GM18858 (cell line): Measurements from ENCODE around the gene ARSI.

ENCODE experiments used
- ATAC-seq: cut with Tn5 transposase; IDR thresholded peaks from one replicate; pipeline ENCODE4 v1.9.1; 2021; ENCODE audit not compliant: unreplicated experiment

The ARSI gene

DNA sequence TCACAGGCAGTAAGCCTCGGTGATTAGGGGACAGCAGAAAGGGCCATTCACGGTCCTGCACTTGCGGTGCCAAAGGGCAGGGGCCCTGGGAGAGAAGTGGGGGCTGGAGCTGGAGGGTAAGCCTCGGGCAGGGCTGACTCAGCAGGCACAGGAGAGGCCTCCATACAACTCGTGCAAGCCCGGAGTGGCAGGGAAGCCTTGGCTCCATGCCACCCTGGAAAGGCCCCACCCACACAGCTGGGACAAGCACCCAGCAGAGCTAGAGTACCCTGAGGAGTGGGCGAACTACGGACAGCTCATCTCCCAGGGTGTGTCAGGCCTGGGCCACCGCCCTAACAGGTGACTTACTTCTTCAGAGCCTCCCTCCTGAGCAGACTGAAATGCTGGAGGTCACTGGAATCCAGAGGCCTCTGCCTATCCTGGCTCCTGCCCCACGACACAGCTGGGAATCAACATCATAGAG, 7.5 kb downstream of the ARSI start:
- ATAC-seq = no peak

DNA sequence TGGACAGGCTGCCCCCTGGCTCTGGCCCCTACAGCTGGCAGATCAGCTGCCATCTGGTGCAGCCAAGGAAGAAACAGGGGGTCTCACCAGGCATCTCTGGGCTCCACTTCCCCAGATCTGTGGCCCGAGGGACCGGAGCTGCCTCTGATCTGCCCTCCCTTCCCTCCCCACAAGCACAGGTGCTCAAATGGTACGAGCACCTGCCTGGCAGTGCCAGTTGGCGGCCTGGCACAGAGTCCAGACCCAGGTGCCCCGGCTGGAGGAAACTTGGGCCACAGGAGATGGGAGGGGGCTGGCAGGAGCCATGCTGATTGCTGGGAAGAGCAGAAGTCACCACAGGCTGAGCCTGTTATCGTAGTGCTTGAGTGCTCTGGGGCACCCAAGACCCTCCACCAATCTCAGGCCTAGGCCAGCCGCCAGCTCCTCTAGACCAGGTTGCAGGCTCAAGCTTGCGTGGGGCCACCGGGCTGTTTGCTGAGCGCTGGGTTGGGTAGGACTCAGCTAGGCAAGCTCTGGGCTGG, 8.1 kb downstream of the ARSI start:
- no peak for ATAC-seq

DNA sequence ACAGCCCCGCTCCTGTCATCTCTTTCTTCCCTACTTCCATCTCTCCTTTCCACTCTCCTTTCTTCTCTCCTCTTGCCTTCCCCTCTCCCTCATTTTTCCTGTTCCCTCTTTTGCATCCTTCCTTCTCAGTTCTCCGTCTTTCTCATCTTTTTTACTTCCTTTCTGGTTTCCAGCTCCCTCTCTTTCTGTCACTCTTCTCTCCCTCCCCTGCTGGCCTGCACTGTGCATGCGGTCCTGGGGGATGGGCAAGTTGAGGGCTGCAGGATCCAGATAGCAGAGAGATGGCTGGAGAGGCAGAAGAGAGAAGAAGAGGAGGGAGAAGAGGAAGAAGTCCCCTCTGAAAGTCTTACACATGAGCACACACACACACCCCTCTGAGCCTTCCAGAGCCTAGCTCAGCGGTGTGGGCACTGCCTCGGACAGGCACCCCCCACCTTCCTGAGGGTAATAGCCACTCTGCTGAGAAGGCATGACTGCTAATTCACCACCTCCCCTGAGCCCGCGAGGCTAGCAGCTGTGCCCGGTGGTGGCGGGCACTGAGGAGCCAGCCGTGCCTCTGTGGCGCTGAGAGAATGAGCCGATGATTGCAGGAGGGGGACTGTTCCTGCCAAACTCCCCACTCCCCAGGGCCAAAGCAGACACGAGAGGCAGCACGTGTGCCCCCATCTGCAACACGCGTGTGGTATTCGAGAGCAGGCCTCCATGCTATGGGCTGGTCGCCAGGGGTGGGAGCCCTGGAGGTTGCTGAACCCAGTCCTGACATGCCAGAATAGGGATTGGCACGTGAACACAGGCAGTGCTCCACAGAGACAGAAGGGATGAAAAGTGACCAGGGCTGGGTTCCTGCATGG, 9.4 kb downstream of the ARSI start:
- ATAC-seq = no peak

DNA sequence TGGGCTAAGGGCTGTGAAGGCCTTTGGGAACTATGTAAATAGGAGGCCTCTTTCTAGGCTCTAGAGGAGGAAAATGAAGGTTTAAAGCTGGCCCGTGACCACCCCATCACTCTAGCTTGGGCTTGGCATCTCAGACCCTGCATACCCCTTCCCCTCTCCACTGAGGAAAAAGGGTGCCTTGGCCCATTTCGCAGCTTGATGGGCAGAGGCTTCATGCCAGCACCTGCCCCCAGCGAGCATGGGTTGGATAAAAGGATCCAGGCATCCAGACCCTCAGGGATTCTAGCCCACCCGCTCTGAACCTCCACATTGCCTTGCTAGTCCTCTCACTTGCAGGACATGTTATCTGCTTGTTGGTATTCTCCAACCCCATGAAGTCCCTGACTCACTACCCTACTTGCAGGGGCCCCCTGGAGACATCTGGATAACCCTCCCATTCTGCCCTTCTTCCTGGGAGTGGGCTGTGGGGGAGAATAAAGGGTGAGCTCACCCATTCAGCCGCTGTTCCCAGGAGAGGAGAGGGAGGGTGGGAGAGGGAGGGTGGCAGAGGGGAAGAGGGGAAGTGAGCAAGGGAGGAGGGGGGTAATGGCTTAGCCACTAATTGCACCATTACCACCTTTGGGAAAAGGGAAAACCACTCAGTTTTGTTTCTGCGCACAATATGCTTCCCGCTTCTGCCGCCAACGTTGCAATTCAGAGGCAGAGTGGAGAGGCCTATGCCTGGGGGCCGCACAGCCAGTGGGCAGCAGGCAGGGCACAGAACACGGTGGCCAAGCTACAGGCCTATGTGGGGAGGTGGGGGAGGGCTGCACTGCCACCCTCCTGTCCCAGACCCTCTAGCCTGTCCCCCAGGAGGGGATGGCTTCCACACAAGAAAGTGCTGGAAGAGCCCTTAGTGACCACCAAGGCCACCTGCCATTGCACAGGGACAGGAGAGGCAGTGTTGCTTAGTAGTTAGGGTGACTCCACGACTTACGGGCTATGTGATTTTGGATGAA, 11.0 kb downstream of the ARSI start:
- ATAC-seq = no peak

DNA sequence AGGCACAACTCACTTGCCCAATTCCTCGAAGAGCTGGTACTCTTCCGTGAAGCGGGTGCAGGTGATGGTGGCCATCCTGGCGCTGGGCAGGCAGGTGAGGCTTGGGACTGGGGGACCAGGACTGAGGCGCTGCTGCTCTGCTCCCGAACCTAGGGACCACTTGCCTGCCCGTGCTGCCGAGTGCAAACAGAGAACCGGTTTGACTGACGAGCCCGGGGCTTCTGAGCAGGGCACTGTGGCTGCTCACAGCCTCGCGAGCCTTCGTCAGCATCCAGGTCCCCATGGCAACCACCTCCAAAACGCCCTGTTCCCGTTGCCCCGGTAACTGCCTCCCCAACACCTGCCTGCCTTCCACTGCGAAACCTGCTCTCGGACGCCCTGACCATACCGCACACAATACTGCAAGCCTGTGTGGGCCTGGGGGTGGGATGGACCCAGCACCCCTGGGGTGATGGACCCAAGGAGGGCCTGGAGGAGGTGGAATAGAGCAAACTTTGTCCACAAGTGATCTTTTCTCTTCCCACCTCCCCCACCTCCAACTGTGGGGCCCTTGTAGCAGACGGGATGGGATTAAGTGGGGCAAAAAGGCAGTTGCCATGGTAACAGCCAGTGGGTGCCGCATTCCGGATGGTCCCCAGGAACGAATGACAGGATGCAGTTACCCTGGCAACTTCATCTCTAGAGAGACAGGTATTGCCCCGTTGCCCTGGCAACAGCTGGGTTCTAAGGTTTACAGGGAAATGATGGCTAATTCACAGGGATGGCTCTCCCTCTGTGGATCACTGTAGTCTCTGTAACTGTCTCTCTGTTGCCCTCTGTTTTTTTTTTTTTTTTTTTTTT, 12.9 kb downstream of the ARSI start, which contains the start of gene CAMK2A:
Gene CAMK2A, minus strand, starts transcription at position 223 of the 840 bp plus-strand sequence. Its CDS starts 148 bp downstream, at position 75.
- no peak for ATAC-seq

DNA sequence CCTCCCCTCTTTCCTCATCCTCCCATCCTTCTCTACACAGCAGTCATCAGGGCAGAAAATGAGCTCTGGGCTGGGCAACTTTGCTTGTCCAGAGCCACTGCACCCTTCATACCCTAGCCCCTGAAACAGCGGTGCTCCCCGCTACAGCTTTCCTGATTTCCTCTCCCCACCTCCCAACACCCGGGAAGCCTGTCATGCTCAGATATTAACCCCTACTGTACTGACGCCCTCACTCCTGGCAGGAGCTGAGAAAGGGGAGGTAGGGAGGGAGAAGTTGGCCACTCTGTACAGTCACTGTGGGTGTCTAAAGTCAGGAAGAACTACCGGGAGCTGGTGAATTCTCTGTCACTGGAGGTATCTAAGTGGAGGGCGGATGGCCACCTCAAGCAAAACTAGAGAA, 13.9 kb downstream of the ARSI start:
- ATAC-seq = no peak

DNA sequence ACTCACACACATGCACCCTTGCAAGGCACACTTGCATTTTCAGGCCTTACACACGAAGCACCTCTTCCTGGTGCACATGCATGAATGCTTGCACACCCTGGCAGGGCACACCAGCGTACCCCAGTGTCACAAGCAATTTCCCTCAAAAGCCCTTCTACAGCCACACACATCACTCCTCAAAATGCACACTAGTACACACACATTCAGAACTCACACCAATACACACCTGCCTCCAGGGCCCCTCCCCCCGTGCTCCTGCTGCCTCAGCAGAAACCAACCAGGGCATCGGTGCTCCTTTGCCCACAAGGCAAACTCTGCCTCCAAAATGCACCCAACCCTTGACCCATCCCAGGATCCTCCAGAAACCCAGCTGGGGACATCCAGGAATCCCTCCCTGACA, 14.3 kb downstream of the ARSI start:
- no peak for ATAC-seq

DNA sequence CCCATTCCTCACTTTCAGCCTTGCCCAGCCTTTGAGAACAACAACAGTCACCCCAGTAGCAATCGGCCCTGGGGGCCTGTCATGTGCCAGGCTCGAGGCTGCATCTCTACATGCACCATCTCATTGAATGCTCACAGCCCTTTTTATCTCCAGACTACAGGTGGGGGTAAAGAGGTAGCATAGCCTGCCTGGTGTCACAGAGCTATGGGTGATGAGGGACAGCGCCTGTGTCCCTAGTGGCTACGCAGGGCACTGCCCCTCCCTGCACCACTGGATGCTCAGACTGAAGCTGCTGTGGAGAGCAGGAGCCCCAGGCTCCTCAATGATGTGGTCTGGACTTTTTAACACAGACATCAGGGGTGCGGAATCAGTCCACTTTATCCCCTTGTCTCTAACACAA, 15.9 kb downstream of the ARSI start:
- no peak for ATAC-seq

DNA sequence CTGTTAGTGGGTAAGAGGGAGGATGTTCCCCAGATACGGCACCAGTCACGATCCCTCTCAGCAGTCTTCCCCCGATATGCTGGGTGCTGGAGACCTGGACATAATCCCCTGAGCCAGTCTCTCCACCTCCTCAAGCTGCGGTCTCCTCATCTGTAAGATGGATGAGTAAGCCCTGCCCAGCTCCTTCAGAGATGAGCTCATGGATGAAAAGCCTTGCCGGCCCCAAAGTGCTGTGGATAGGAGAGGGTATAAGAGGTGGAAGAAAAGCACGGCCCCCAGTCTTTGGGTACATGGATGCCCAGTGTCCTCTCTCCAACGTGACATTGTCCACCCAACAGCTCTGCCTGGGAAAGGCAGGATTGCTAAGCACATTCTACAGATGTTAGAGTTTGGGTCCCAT, 17.6 kb downstream of the ARSI start:
- no peak for ATAC-seq

DNA sequence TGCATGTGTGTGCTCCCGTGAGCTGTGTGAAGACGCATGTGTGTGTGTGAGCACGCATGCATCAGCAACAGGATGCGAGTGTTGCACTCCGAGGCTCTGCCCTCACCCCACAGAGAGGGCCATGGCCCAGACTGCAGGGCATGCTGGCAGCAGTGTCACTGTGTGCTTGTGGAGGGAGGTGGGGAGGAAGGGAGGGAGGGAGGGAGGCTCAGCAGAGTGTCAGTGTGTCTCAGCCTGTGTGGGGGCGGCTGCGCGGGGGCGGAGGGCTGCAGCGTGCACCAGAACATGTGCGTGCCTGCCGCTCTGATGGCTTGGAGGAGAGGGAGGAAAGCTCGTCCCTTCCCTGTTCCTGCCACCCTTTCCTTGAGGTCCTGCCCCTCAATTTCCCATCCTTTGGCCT, 18.4 kb downstream of the ARSI start:
- no peak for ATAC-seq

DNA sequence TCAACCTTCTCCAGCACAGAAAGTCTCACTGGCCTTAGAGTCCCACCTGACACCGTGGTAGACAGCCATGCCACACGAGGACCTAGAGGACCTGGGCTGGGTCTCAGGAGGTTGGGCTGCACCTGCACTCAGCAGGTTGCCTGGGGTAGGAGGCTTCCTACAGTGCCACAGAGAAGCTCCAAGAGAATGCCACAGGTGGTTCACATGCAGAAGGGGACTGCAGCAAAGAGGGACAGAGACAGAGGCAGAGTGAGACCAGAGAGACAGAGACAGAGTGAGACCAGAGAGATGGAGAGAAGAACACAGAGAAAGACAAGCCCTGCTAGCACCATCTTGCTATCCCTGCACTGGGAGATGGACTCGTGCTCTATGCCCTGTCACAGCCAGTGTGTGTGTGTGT, 18.8 kb downstream of the ARSI start:
- no peak for ATAC-seq

DNA sequence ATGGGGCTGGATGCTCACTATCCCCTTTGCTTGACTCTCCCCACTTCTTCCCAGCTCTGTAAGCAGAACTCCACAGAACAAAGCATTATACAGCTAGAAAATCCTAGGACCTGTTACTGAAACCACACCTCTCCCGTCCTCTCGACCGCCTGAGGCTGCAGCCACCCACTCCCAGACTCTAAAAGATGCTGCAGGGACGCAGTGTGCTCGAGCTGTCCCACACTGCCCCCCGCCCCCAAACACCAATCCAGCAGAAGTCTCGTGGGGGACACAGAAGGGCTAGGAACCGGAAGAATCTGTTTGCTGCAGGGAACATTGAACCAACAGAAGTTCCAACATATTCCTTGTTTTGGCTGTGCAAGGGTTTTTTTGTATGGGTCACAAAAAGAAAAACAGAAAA, 20.7 kb downstream of the ARSI start:
- no peak for ATAC-seq

DNA sequence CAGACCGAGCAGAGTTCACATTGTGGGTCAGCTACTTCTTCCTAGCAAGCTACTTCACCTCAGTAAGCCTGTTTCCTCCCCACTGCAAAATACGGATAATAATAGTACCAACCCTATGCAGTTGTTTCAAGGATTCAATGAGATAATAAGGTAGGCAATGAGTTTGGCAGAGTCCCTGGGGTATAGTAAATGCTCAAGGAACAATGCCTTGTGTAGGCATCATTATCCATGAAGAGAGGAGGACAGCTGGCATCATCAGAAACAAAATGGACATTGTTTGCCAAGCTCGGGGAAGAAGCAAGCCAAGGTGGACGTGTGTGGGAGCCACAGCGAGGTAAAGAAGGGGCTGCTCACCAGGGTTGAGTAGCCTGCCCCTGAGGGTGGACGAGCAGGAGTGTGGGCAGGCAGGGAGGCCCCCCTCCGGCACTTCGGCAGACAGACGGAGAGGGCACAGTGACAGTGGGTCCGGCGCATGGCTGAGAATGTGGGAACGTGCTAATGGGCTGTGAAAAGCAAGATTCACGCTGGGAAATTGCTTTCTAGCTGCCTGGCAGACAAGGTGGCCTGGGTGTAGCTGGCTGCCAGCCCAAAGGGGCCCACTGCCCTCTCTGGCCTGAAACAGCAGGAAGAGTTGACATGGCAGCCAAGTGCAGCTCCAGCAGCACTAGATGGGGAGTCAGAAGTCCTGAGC, 23.2 kb downstream of the ARSI start:
- ATAC-seq = no peak

DNA sequence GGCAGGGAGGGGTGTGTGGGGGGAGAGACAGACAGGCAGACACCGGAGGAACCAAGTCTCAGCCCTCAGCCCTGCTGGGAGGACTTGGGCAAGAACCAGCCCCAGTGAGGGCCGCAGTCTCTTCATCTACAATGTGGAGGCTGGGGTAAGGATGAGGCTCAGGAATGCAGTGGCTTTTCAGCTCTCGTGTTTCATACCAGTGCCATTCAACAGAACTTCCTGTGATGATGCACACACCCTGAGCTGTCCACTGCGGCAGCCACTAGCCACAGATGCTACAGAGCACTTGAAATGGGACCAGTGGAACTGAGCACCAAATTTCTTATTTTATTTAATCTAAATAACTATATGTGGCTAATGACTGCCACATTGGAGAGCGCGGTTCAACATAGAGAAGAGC, 23.8 kb downstream of the ARSI start:
- ATAC-seq = no peak

DNA sequence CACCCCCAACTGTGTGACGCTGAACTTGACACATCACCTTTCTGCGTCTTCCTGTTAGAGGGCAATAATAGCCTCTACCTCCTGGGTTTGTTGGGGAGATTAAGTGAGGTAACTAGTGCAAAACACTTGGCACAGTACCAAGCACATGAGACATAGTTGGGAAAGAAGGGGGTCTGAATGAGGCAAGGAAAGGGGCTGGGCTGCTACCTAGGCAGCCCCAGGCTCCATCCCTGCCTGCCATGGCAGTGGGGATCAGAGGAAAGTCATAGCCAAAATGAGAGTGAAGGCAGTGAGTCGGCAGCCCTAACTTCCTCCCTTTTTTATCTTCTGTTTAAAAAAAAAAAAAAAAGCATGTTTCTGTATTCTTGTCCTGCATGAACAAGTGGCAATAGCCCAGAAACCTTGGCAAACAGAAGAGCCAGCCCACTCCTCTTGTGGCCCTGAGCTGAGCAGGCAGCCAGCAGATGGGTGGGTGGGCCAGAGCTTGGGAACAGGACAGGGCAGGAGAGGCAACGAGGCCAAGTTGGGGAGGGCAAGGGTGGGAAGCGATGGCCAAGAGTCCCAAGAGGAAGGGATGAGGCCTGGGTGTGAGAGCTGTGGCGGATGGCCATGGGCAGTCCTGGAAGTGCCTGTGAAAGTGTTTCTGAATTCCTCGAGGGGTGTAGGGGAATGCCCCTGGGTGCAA, 24.5 kb downstream of the ARSI start:
- ATAC-seq = no peak

DNA sequence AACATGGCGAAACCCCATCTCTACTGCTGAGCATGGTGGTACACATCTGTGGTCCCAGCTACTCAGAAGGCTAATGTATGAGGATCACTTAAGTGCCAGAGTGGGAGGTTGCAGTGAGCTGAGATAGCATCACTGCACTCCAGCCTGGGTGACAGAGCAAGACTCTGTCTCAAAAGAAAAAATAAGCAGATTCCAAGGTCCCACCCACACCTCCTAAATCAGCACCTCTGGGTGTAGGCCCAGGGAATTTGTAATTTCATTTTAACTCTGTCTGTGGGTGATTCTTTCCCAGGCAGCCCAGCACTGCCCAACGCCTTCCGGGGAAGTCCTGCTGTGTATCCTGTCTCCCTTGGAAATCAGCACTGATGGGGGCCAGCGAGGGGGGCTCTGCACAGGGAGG, 25.7 kb downstream of the ARSI start:
- no peak for ATAC-seq

DNA sequence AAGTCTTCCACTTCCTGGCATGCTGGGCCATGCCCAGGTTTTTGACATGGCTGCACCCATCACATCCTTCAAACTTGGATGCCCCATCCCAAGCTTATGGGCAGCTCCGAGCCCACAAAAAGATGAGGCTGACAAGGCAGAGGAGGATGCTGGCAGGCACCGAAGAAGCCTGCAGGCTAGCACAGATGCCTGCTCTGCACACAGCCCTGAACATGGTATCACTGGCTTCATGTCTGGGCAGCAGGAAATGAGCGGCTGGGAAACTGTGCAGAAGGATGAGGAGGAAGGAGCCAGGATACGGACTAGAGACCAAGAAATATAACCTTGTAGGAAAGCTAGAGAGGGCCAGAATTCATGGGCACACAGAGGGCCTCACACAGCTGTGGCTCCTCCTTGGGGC, 27.9 kb downstream of the ARSI start:
- no peak for ATAC-seq

DNA sequence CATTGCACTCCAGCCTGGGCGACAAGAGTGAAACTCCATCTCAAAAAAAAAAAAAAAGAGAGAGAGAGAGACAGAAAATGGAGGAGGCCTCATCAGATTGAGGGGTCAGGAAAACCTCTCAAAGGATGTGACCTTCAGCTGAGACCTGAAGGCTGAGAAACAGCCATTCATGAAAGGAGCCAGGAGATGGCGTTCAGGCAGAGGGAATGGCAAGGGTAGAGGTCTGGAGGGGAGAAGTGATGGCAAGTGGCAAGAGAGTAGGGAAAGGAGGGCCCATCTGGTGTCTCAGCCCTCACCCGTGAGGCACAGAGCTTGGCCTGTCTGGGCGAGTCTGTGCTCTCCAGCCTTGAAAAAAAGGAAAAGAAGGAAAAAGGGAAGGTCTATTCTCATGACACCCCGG, 30.2 kb downstream of the ARSI start:
- ATAC-seq = no peak

DNA sequence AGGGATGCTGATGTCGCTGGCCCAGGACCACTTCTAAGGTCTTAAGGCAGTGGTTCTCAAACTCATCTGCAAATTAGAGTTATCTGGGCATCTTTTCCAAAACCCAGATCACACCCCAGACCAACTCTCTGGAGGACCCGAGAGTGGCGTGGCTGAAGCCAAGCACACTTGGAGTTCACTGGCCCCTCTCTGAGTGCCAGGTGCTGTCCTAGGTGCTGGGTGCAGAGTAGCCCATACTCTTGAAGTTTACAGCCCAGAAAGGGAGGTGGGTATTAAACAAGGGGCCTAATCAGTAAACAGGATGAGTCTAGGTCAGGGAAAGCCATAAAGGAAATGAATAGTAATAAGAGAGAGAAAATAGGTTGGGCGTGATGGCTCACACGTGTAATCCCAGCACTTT, 30.8 kb downstream of the ARSI start:
- ATAC-seq = no peak
